CD4-positive, alpha-beta T cell (primary cell): Measurements from ENCODE around the gene SEL1L3. TPM values are rescaled to one million over a fixed set of nuclear protein-coding genes. Genes with fewer than 3 reads are reported as not detected.

ENCODE experiments used
- ATAC-seq: fragments of 200-7000 bp; cut with Tn5 transposase; one replicate; pipeline ENCODE4 v1.10.0; 2022; ENCODE audit warnings: mild to moderate bottlenecking; ENCODE audit not compliant: poor library complexity
- CTCF ChIA-PET: fragments of 350-600 bp; sonication (Branson Sonifier 250); formaldehyde crosslinking; loops from one replicate; lab custom pipeline; 2021; ENCODE audit warnings: antibody characterized with exemption, inconsistent platforms; lab: Charles Lee
- POLR2A ChIA-PET: fragments of 350-600 bp; sonication (Branson Sonifier 250); formaldehyde crosslinking; loops from one replicate; lab custom pipeline; 2021; ENCODE audit warnings: antibody characterized with exemption, inconsistent platforms; lab: Charles Lee
- DNase-seq, 14 experiments: peaks; one replicate each; pipeline ENCODE4 v3.0.0-alpha.2; 2013 to 2020; ENCODE audit warnings: mixed read lengths in 2 of 14
- H3K27ac ChIP-seq, 2 donors: one replicate each; pipeline versions ENCODE4 v1.5.1 to v1.7.0; 2013; ENCODE audit warnings: low read length in 2 of 2, low read depth in 1 of 2, mild to moderate bottlenecking in 1 of 2
- H3K27me3 ChIP-seq, 2 experiments: 1 replicate in 1 of 2; 2 replicates in 1 of 2; pipeline versions ENCODE4 v1.6.1 to v1.7.0; 2013; ENCODE audit warnings: low read length in 2 of 2, control low read depth in 1 of 2, mild to moderate bottlenecking in 1 of 2, moderate library complexity in 1 of 2; ENCODE audit not compliant: insufficient read depth in 2 of 2, control insufficient read depth in 1 of 2
- H3K36me3 ChIP-seq: one replicate; pipeline ENCODE4 v1.6.1; 2013; ENCODE audit warnings: low read length, control low read depth; ENCODE audit not compliant: insufficient read depth
- H3K4me1 ChIP-seq: one replicate; pipeline ENCODE4 v1.6.1; 2013; ENCODE audit warnings: low read length, control low read depth; ENCODE audit not compliant: insufficient read depth
- H3K4me3 ChIP-seq: one replicate; pipeline ENCODE4 v1.5.1; 2013; ENCODE audit warnings: mild to moderate bottlenecking, low read length, moderate library complexity
- H3K9me3 ChIP-seq, 2 experiments: 1 replicate in 1 of 2; 2 replicates in 1 of 2; pipeline versions ENCODE4 v1.6.1 to v1.7.0; 2013; ENCODE audit warnings: low read length in 2 of 2, mild to moderate bottlenecking in 2 of 2, control low read depth in 1 of 2, moderate library complexity in 1 of 2; ENCODE audit not compliant: control insufficient read depth in 1 of 2, insufficient read depth in 1 of 2
- H3K27ac Mint-ChIP-seq: one replicate; pipeline ENCODE4 v1.8.0; 2020; ENCODE audit warnings: mixed read lengths
- H3K27me3 Mint-ChIP-seq: one replicate; pipeline ENCODE4 v1.8.0; 2021; ENCODE audit warnings: mixed read lengths
- H3K36me3 Mint-ChIP-seq: one replicate; pipeline ENCODE4 v1.8.0; 2021; ENCODE audit warnings: low read depth, mixed read lengths
- H3K4me1 Mint-ChIP-seq: one replicate; pipeline ENCODE4 v1.8.0; 2021; ENCODE audit warnings: low read depth, mixed read lengths
- H3K4me3 Mint-ChIP-seq: one replicate; pipeline ENCODE4 v1.8.0; 2020; ENCODE audit warnings: mild to moderate bottlenecking, mixed read lengths
- H3K9me3 Mint-ChIP-seq: one replicate; pipeline ENCODE4 v1.8.0; 2020; ENCODE audit warnings: mixed read lengths
- intact Hi-C, 2 experiments: fragments of 100-400 bp; cut with DNase I in 1 of 2; cut with micrococcal nuclease in 1 of 2; formaldehyde crosslinking; loops; one replicate each; pipeline versions ENCODE4 v1.15.1 to v1.9.0; 2023 to 2025; cut with DNase I, micrococcal nuclease
- total RNA-seq, 174 experiments: library from RNA in 2 of 174; stranded (reverse) in 2 of 174; gene quantifications; one replicate each; pipeline ENCODE4 v1.2.3 and lab custom pipeline; 2021 to 2026
- TF ChIP-seq, protein P1 (sequence below): fragments of 200-600 bp; IDR thresholded peaks from one replicate; pipeline ENCODE4 v1.8.0; 2022; ENCODE audit warnings: antibody characterized with exemption, mild to moderate bottlenecking

The SEL1L3 gene
- total RNA-seq, 2 experiments from 2014 or later: 34.9 to 36.5 TPM

- DNase-seq: no peak
- Histone ChIP-seq H3K4me3 (no peak overlapping the region), H3K9me3 (no peaks in the 10 kb centered on the region), H3K27me3 (no peaks in the 10 kb centered on the region), H3K36me3 (no peaks in the 10 kb centered on the region), H3K27ac (no peak overlapping the region), H3K4me1 (no peaks in the 10 kb centered on the region)
- H3K27ac Mint-ChIP-seq: no peak overlapping the region
- intact Hi-C loops: no loop called here
- no peak for ATAC-seq
- TF ChIP-seq, protein P1, sequence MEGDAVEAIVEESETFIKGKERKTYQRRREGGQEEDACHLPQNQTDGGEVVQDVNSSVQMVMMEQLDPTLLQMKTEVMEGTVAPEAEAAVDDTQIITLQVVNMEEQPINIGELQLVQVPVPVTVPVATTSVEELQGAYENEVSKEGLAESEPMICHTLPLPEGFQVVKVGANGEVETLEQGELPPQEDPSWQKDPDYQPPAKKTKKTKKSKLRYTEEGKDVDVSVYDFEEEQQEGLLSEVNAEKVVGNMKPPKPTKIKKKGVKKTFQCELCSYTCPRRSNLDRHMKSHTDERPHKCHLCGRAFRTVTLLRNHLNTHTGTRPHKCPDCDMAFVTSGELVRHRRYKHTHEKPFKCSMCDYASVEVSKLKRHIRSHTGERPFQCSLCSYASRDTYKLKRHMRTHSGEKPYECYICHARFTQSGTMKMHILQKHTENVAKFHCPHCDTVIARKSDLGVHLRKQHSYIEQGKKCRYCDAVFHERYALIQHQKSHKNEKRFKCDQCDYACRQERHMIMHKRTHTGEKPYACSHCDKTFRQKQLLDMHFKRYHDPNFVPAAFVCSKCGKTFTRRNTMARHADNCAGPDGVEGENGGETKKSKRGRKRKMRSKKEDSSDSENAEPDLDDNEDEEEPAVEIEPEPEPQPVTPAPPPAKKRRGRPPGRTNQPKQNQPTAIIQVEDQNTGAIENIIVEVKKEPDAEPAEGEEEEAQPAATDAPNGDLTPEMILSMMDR: no peak
- no peaks in the 10 kb centered on the region for H3K36me3 Mint-ChIP-seq
- ChIA-PET POLR2A (no interaction called here), CTCF (no interaction called here)
- no peaks in the 10 kb centered on the region for H3K4me1 Mint-ChIP-seq
- no peak overlapping the region for H3K4me3 Mint-ChIP-seq
- H3K9me3 Mint-ChIP-seq: no peaks in the 10 kb centered on the region
- H3K27me3 Mint-ChIP-seq: no peaks in the 10 kb centered on the region
Observed at GRCh38 chr4:25892796-25893195, 30.0 kb upstream of the SEL1L3 start.

DNA sequence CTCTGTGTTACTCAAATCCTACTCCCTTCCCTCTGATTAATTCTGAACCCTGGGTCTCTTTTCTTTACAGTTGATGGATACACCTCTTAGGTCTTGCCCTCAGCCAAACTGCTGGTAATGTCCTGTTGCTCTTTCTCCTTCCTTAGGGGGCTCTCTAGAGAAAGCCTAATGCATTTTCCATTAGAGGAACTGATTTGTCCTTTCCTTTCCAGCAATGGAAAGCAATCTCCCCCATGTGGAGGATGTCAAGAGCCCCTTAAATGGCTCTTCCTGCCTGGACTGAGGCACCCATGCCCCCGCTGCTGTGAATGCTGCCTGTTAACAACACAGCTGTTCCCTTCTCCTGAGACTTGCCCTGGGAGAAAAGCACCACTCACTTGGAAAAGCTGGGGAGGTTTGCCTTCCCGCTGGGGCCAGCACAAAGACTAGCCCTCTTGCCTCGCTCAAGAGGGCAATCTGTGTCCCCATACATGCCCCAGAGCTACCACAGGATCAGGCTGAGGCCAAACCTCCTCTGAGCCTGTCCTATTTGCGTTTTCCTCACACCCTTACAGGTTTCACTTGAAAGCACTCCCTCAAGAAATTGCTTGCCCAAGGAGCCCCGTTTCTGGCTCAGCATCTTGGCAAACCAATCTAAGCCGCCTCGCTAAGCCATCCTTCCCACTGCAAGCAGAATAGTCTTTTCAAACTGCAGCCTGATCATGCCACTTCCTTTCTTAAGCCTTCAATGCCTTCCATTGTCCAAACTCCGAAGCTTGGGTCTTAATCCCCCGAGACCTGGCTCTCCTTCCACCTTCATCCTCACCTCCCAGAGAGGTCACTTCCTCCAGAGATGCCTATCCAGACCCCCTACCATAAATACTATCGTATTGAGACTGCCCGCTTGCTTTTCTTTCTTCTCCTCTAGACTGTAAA lies 28.0 kb upstream of the SEL1L3 start:
- no peaks in the 10 kb centered on the region for H3K4me1 Mint-ChIP-seq
- no peaks in the 10 kb centered on the region for H3K27me3 ChIP-seq
- H3K36me3 Mint-ChIP-seq: no peaks in the 10 kb centered on the region
- no peaks in the 10 kb centered on the region for H3K9me3 Mint-ChIP-seq
- H3K27ac Mint-ChIP-seq: no peak overlapping the region
- no peaks in the 10 kb centered on the region for H3K4me1 ChIP-seq
- no peaks in the 10 kb centered on the region for H3K9me3 ChIP-seq
- no peak overlapping the region for H3K4me3 ChIP-seq
- no peak overlapping the region for H3K4me3 Mint-ChIP-seq
- POLR2A ChIA-PET: interaction anchor here (0.5 kb wide), 1 partner anchor 28 kb away, joined by 3 read pairs; no protein-coding TSS in a partner anchor
- CTCF ChIA-PET: no interaction called here
- no peak for DNase-seq
- ATAC-seq: no peak
- no peaks in the 10 kb centered on the region for H3K27me3 Mint-ChIP-seq
- H3K36me3 ChIP-seq: no peaks in the 10 kb centered on the region
- H3K27ac ChIP-seq: no peak overlapping the region
- intact Hi-C loops: no loop called here
- TF ChIP-seq, protein P1: no peak

- Mint-ChIP-seq H3K4me3 (no peak overlapping the region), H3K27me3 (no peaks in the 10 kb centered on the region), H3K9me3 (no peaks in the 10 kb centered on the region), H3K27ac (no peak overlapping the region), H3K36me3 (no peaks in the 10 kb centered on the region), H3K4me1 (no peaks in the 10 kb centered on the region)
- H3K4me3 ChIP-seq: no peak overlapping the region
- no peaks in the 10 kb centered on the region for H3K4me1 ChIP-seq
- H3K27me3 ChIP-seq: no peaks in the 10 kb centered on the region
- DNase-seq (no peak), ATAC-seq (no peak)
- intact Hi-C loops: no loop called here
- POLR2A ChIA-PET: no interaction called here
- no peak overlapping the region for H3K27ac ChIP-seq
- no peaks in the 10 kb centered on the region for H3K36me3 ChIP-seq
- TF ChIP-seq, protein P1: no peak
- CTCF ChIA-PET: no interaction called here
- no peaks in the 10 kb centered on the region for H3K9me3 ChIP-seq
Observed at GRCh38 chr4:25889589-25890503, 27.1 kb upstream of the SEL1L3 start.
